Activated T-helper 2 cell treated with anti-CD3 and anti-CD28 coated beads, Interferon-gamma antibody, Interleukin-2, Interleukin-4, amounts not matched to agents 10 μg/mL and 5 μg/mL and 100 μg/mL, durations not matched to agents 14 hours and 24 hours and 36 hours (primary cell): ENCODE measurements around the gene NRP1. TPM values are rescaled to one million over a fixed set of nuclear protein-coding genes. Genes with fewer than 3 reads are reported as not detected.

ENCODE experiments used
- DNase-seq: peaks from one replicate; pipeline ENCODE4 v3.0.0; 2021; ENCODE audit warnings: low spot score
- H3K27ac Mint-ChIP-seq: one replicate; pipeline ENCODE4 v1.8.0; 2021; ENCODE audit warnings: mixed read lengths
- H3K27me3 Mint-ChIP-seq: one replicate; pipeline ENCODE4 v1.8.0; 2021; ENCODE audit warnings: low read depth, mixed read lengths
- H3K36me3 Mint-ChIP-seq: one replicate; pipeline ENCODE4 v1.8.0; 2021; ENCODE audit warnings: low read depth, mixed read lengths
- H3K4me1 Mint-ChIP-seq: one replicate; pipeline ENCODE4 v1.8.0; 2021; ENCODE audit warnings: low read depth, mixed read lengths
- H3K4me3 Mint-ChIP-seq: one replicate; pipeline ENCODE4 v1.8.0; 2021; ENCODE audit warnings: low read depth, mild to moderate bottlenecking, moderate library complexity, mixed read lengths
- H3K9me3 Mint-ChIP-seq: one replicate; pipeline ENCODE4 v1.8.0; 2021; ENCODE audit warnings: mixed read lengths
- intact Hi-C: fragments of 100-400 bp; cut with micrococcal nuclease; formaldehyde crosslinking; loops from one replicate; pipeline ENCODE4 v1.15.1; 2023
- total RNA-seq: library from RNA; stranded (reverse); gene quantifications from 2 replicates; pipeline ENCODE4 v1.2.3, GENCODE V29; 2022

The NRP1 gene
- total RNA-seq, 1 donor from 2014 or later: 6.1 TPM

GRCh38 chr10:33291053-33291592 is 43.3 kb downstream of the NRP1 start:
- DNase-seq: no peak
- H3K36me3 Mint-ChIP-seq: no peaks in the 10 kb centered on the region
- no peaks in the 10 kb centered on the region for H3K9me3 Mint-ChIP-seq
- intact Hi-C loops: no loop called here
- no peak overlapping the region for H3K4me3 Mint-ChIP-seq
- H3K27ac Mint-ChIP-seq: no peak overlapping the region
- peaks cover 1% of the 10 kb centered on the region for H3K4me1 Mint-ChIP-seq
- H3K27me3 Mint-ChIP-seq: peaks cover 8% of the 10 kb centered on the region

GRCh38 chr10:33290321-33291052 is 44.0 kb downstream of the NRP1 start:
- no peak for DNase-seq
- H3K4me3 Mint-ChIP-seq: no peak overlapping the region
- intact Hi-C loops: no loop called here
- H3K27ac Mint-ChIP-seq: no peak overlapping the region
- peaks cover 1% of the 10 kb centered on the region for H3K4me1 Mint-ChIP-seq
- peaks cover 11% of the 10 kb centered on the region for H3K27me3 Mint-ChIP-seq
- no peaks in the 10 kb centered on the region for H3K36me3 Mint-ChIP-seq
- no peaks in the 10 kb centered on the region for H3K9me3 Mint-ChIP-seq

GRCh38 chr10:33289776-33290175 is 44.7 kb downstream of the NRP1 start:
- H3K4me3 Mint-ChIP-seq: no peak overlapping the region
- H3K9me3 Mint-ChIP-seq: no peaks in the 10 kb centered on the region

GRCh38 chr10:33288127-33288526 is 46.3 kb downstream of the NRP1 start:
- Mint-ChIP-seq H3K27ac (no peak overlapping the region), H3K27me3 (peaks cover 26% of the 10 kb centered on the region), H3K4me3 (no peak overlapping the region), H3K4me1 (peaks cover 1% of the 10 kb centered on the region), H3K9me3 (no peaks in the 10 kb centered on the region), H3K36me3 (no peaks in the 10 kb centered on the region)
- no peak for DNase-seq
- intact Hi-C loops: no loop called here

More at GRCh38 chr10:33289776-33290175, 44.7 kb downstream of the NRP1 start:
- Mint-ChIP-seq H3K27me3 (peaks cover 15% of the 10 kb centered on the region), H3K36me3 (no peaks in the 10 kb centered on the region), H3K27ac (no peak overlapping the region), H3K4me1 (peaks cover 1% of the 10 kb centered on the region)
- intact Hi-C loops: no loop called here
- DNase-seq: no peak

GRCh38 chr10:33287112-33287511 is 47.4 kb downstream of the NRP1 start:
- Mint-ChIP-seq H3K27me3 (peaks cover 30% of the 10 kb centered on the region), H3K9me3 (no peaks in the 10 kb centered on the region), H3K4me3 (no peak overlapping the region), H3K27ac (no peak overlapping the region), H3K4me1 (peaks cover under 1% of the 10 kb centered on the region), H3K36me3 (no peaks in the 10 kb centered on the region)
- intact Hi-C loops: no loop called here
- DNase-seq: no peak

GRCh38 chr10:33286157-33286934 is 48.1 kb downstream of the NRP1 start:
- intact Hi-C loops: no loop called here

GRCh38 chr10:33284945-33285344 is 49.5 kb downstream of the NRP1 start:
- Mint-ChIP-seq H3K4me1 (no peaks in the 10 kb centered on the region), H3K36me3 (no peaks in the 10 kb centered on the region)

More at GRCh38 chr10:33286157-33286934, 48.1 kb downstream of the NRP1 start:
- Mint-ChIP-seq H3K4me1 (no peaks in the 10 kb centered on the region), H3K27me3 (peaks cover 30% of the 10 kb centered on the region), H3K27ac (no peak overlapping the region), H3K9me3 (no peaks in the 10 kb centered on the region), H3K4me3 (no peak overlapping the region), H3K36me3 (no peaks in the 10 kb centered on the region)
- DNase-seq: no peak

GRCh38 chr10:33279811-33280602 is 54.5 kb downstream of the NRP1 start:
- Mint-ChIP-seq H3K36me3 (no peaks in the 10 kb centered on the region), H3K27me3 (peaks cover 33% of the 10 kb centered on the region), H3K9me3 (no peaks in the 10 kb centered on the region), H3K4me1 (no peaks in the 10 kb centered on the region), H3K27ac (no peak overlapping the region), H3K4me3 (no peak overlapping the region)
- intact Hi-C loops: no loop called here
- no peak for DNase-seq

More at GRCh38 chr10:33284945-33285344, 49.5 kb downstream of the NRP1 start:
- no peak for DNase-seq
- H3K27ac Mint-ChIP-seq: no peak overlapping the region
- no peaks in the 10 kb centered on the region for H3K9me3 Mint-ChIP-seq
- H3K27me3 Mint-ChIP-seq: peaks cover 31% of the 10 kb centered on the region
- intact Hi-C loops: no loop called here
- no peak overlapping the region for H3K4me3 Mint-ChIP-seq

GRCh38 chr10:33279276-33279675 is 55.2 kb downstream of the NRP1 start:
- DNase-seq: no peak
- no peak overlapping the region for H3K4me3 Mint-ChIP-seq
- H3K27ac Mint-ChIP-seq: no peak overlapping the region
- no peaks in the 10 kb centered on the region for H3K4me1 Mint-ChIP-seq
- intact Hi-C loops: no loop called here
- peaks cover 36% of the 10 kb centered on the region for H3K27me3 Mint-ChIP-seq
- H3K36me3 Mint-ChIP-seq: no peaks in the 10 kb centered on the region
- no peaks in the 10 kb centered on the region for H3K9me3 Mint-ChIP-seq

GRCh38 chr10:33278198-33278597 is 56.3 kb downstream of the NRP1 start:
- no peak overlapping the region for H3K27ac Mint-ChIP-seq
- H3K36me3 Mint-ChIP-seq: no peaks in the 10 kb centered on the region
- no peaks in the 10 kb centered on the region for H3K9me3 Mint-ChIP-seq
- peaks cover 34% of the 10 kb centered on the region for H3K27me3 Mint-ChIP-seq
- no peaks in the 10 kb centered on the region for H3K4me1 Mint-ChIP-seq
- intact Hi-C loops: no loop called here
- no peak for DNase-seq
- no peak overlapping the region for H3K4me3 Mint-ChIP-seq

GRCh38 chr10:33277135-33277536 is 57.3 kb downstream of the NRP1 start:
- Mint-ChIP-seq H3K4me3 (no peak overlapping the region), H3K36me3 (no peaks in the 10 kb centered on the region), H3K27ac (no peak overlapping the region), H3K4me1 (no peaks in the 10 kb centered on the region), H3K9me3 (no peaks in the 10 kb centered on the region), H3K27me3 (peaks cover 35% of the 10 kb centered on the region)
- intact Hi-C loops: no loop called here
- DNase-seq: no peak

- intact Hi-C loops: no loop called here
- Mint-ChIP-seq H3K27me3 (peaks cover 41% of the 10 kb centered on the region), H3K9me3 (no peaks in the 10 kb centered on the region), H3K4me1 (no peaks in the 10 kb centered on the region), H3K27ac (no peak overlapping the region), H3K4me3 (no peak overlapping the region), H3K36me3 (no peaks in the 10 kb centered on the region)
- DNase-seq: no peak
Measured at GRCh38 chr10:33276282-33276923, 58.1 kb downstream of the NRP1 start.
